ENCODE measurements around the gene HDAC4.

GRCh38 chr2:239177325-239177724 is 223.5 kb downstream of the HDAC4 start:
- TF ChIP-seq GATA3 (IDR thresholded peaks at IDR 0.05; ENCODE audit: low read depth, low read length): no peak
- TF ChIP-seq GATA2 (IDR thresholded peaks at IDR 0.05; ENCODE audit: low read depth, low read length): no peak

Data from SH-SY5Y (cell line).